ENCODE measurements around the gene SERPINF2. TPM values are rescaled to one million over a fixed set of nuclear protein-coding genes. Genes with fewer than 3 reads are reported as not detected.
"Not testable (repeated sequence)": the region's sequence is repeated elsewhere in the genome, so short reads cannot be mapped to it uniquely, and the experiment has no call there.

Gene SERPINF2
- total and polyA plus RNA-seq, 10 donors, result 1.6 to 7.9 (median 5.0) TPM

- no peak overlapping the region for H3K4me3 ChIP-seq
- H3K27me3 ChIP-seq (replicated peaks in 1 of 7), result peaks cover 0 to 9% (median 4%) of the 10 kb centered on the region in 7 donors
- no peak overlapping the region for H3K27ac ChIP-seq
- intact Hi-C loops (cut with DNase I; ENCODE audit: low total_unique reads), result no loop called here
- TF ChIP-seq POLR2A (IDR thresholded peaks at IDR 0.05), result no peak
- TF ChIP-seq, protein P1, sequence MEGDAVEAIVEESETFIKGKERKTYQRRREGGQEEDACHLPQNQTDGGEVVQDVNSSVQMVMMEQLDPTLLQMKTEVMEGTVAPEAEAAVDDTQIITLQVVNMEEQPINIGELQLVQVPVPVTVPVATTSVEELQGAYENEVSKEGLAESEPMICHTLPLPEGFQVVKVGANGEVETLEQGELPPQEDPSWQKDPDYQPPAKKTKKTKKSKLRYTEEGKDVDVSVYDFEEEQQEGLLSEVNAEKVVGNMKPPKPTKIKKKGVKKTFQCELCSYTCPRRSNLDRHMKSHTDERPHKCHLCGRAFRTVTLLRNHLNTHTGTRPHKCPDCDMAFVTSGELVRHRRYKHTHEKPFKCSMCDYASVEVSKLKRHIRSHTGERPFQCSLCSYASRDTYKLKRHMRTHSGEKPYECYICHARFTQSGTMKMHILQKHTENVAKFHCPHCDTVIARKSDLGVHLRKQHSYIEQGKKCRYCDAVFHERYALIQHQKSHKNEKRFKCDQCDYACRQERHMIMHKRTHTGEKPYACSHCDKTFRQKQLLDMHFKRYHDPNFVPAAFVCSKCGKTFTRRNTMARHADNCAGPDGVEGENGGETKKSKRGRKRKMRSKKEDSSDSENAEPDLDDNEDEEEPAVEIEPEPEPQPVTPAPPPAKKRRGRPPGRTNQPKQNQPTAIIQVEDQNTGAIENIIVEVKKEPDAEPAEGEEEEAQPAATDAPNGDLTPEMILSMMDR (IDR thresholded peaks at IDR 0.05 in 8 of 11, conservative IDR thresholded peaks at IDR 0.05 in 3 of 11), result no peak
- TF ChIP-seq POLR2AphosphoS5 (IDR thresholded peaks at IDR 0.05), result no peak
- H3K4me1 ChIP-seq, result no peaks in the 10 kb centered on the region
- DNase-seq, result no peak
- peaks cover 0 to 11% (median 0%) of the 10 kb centered on the region in 6 donors for H3K36me3 ChIP-seq
- H3K9me3 ChIP-seq, result no peaks in the 10 kb centered on the region
- 54 to 67% (median 60%) methylated on average over 4 of the region's 4 CpGs for WGBS, 5 donors
These were observed 39.6 kb upstream of the SERPINF2 start for GRCh38 chr17:1703063-1703462.

DNA sequence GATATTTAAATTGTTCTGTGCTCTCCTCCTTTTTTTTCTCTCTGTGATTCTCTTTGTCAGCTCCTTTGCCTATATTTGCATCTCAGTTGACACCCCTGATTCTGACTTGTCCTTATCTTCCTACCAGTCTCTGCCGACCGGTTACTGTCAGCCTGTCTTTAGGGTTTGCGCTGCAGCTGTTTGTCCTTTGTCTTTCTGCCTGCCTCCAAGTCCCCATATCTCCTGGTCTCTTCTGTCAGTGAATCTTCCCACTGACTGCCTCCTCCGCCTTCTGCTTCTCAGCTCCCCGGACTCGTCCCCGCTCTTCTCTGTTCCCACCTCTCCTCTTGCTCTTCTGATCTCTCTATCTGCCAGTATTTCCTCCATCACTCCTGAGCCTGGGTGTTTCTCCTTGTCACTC, 37.7 kb upstream of the SERPINF2 start:
- intact Hi-C loops (cut with DNase I; ENCODE audit: low total_unique reads), result no loop called here
- 93 to 95% (median 93%) methylated on average over 7 of the region's 7 CpGs for WGBS, 5 donors
- no peak for TF ChIP-seq POLR2AphosphoS5 (IDR thresholded peaks at IDR 0.05)
- TF ChIP-seq POLR2A (IDR thresholded peaks at IDR 0.05), result no peak
- TF ChIP-seq, protein P1 (IDR thresholded peaks at IDR 0.05 in 8 of 11, conservative IDR thresholded peaks at IDR 0.05 in 3 of 11), result no peak

GRCh38 chr17:1707107-1707506, 35.6 kb upstream of the SERPINF2 start:
- TF ChIP-seq POLR2AphosphoS5 (IDR thresholded peaks at IDR 0.05), result no peak
- TF ChIP-seq POLR2A (IDR thresholded peaks at IDR 0.05), result no peak
- TF ChIP-seq, protein P1 (IDR thresholded peaks at IDR 0.05 in 8 of 11, conservative IDR thresholded peaks at IDR 0.05 in 3 of 11), result no peak
- WGBS, 5 donors, result 77 to 88% (median 86%) methylated on average over 5 of the region's 5 CpGs
- peaks cover 6 to 35% (median 28%) of the 10 kb centered on the region in 6 donors for H3K4me1 ChIP-seq
- no peak overlapping the region for H3K4me3 ChIP-seq
- no peaks in the 10 kb centered on the region for H3K9me3 ChIP-seq
- peaks cover 0 to 25% (median 3%) of the 10 kb centered on the region in 6 donors for H3K36me3 ChIP-seq
- peaks cover 0 to 37% (median 14%) of the 10 kb centered on the region in 7 donors for H3K27me3 ChIP-seq (replicated peaks in 1 of 7)
- no peak overlapping the region for H3K27ac ChIP-seq
- DNase-seq, result no peak
- intact Hi-C loops (cut with DNase I; ENCODE audit: low total_unique reads), result no loop called here

More for the DNA sequence above, 37.7 kb upstream of the SERPINF2 start:
- H3K27ac ChIP-seq, result no peak overlapping the region
- no peaks in the 10 kb centered on the region for H3K9me3 ChIP-seq
- H3K36me3 ChIP-seq, result peaks cover 0 to 11% (median 0%) of the 10 kb centered on the region in 6 donors
- peaks cover 0 to 14% (median 11%) of the 10 kb centered on the region in 6 donors for H3K4me1 ChIP-seq
- peaks cover 0 to 29% (median 10%) of the 10 kb centered on the region in 7 donors for H3K27me3 ChIP-seq (replicated peaks in 1 of 7)
- DNase-seq, result no peak
- H3K4me3 ChIP-seq, result no peak overlapping the region

GRCh38 chr17:1708791-1709346, 33.8 kb upstream of the SERPINF2 start:
- peaks cover 0 to 43% (median 15%) of the 10 kb centered on the region in 6 donors for H3K36me3 ChIP-seq
- WGBS, 5 donors, result 84 to 94% (median 90%) methylated on average over 10 of the region's 10 CpGs
- intact Hi-C loops (cut with DNase I; ENCODE audit: low total_unique reads); H3K27ac ChIP-seq; DNase-seq; H3K9me3 ChIP-seq; H3K4me3 ChIP-seq: not testable (repeated sequence)
- H3K4me1 ChIP-seq, result peaks cover 13 to 53% (median 45%) of the 10 kb centered on the region in 6 donors
- H3K27me3 ChIP-seq (replicated peaks in 1 of 7), result peaks cover 0 to 40% (median 14%) of the 10 kb centered on the region in 7 donors

Measured in spleen (tissue), 11 donors.